Measurements from ENCODE around the gene ALLC.

- TF ChIP-seq, protein P1, sequence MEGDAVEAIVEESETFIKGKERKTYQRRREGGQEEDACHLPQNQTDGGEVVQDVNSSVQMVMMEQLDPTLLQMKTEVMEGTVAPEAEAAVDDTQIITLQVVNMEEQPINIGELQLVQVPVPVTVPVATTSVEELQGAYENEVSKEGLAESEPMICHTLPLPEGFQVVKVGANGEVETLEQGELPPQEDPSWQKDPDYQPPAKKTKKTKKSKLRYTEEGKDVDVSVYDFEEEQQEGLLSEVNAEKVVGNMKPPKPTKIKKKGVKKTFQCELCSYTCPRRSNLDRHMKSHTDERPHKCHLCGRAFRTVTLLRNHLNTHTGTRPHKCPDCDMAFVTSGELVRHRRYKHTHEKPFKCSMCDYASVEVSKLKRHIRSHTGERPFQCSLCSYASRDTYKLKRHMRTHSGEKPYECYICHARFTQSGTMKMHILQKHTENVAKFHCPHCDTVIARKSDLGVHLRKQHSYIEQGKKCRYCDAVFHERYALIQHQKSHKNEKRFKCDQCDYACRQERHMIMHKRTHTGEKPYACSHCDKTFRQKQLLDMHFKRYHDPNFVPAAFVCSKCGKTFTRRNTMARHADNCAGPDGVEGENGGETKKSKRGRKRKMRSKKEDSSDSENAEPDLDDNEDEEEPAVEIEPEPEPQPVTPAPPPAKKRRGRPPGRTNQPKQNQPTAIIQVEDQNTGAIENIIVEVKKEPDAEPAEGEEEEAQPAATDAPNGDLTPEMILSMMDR (conservative IDR thresholded peaks at IDR 0.05) = peak; percentile 77
- TF ChIP-seq ZFX (IDR thresholded peaks at IDR 0.05) = no peak
These were observed 80.5 kb downstream of the ALLC start for GRCh38 chr2:3738454-3738853.

All from C4-2B (cell line).